NCI-H1105 treated with DMSO at 0.1 percent for 48 hours (cell line): ENCODE measurements around the gene RIN2.

Experiments
- DNase-seq: peaks from one replicate; lab custom pipeline; 2025; lab: John Stamatoyannopoulos, UW

Gene RIN2, protein sequence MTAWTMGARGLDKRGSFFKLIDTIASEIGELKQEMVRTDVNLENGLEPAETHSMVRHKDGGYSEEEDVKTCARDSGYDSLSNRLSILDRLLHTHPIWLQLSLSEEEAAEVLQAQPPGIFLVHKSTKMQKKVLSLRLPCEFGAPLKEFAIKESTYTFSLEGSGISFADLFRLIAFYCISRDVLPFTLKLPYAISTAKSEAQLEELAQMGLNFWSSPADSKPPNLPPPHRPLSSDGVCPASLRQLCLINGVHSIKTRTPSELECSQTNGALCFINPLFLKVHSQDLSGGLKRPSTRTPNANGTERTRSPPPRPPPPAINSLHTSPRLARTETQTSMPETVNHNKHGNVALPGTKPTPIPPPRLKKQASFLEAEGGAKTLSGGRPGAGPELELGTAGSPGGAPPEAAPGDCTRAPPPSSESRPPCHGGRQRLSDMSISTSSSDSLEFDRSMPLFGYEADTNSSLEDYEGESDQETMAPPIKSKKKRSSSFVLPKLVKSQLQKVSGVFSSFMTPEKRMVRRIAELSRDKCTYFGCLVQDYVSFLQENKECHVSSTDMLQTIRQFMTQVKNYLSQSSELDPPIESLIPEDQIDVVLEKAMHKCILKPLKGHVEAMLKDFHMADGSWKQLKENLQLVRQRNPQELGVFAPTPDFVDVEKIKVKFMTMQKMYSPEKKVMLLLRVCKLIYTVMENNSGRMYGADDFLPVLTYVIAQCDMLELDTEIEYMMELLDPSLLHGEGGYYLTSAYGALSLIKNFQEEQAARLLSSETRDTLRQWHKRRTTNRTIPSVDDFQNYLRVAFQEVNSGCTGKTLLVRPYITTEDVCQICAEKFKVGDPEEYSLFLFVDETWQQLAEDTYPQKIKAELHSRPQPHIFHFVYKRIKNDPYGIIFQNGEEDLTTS

GRCh38 chr20:19758133-19758500 is at the start of gene RIN2:
Gene RIN2 (plus strand): TSS chr20:19758258. CDS start chr20:19889602, 131,344 bp downstream.
- DNase-seq: no peak

DNA sequence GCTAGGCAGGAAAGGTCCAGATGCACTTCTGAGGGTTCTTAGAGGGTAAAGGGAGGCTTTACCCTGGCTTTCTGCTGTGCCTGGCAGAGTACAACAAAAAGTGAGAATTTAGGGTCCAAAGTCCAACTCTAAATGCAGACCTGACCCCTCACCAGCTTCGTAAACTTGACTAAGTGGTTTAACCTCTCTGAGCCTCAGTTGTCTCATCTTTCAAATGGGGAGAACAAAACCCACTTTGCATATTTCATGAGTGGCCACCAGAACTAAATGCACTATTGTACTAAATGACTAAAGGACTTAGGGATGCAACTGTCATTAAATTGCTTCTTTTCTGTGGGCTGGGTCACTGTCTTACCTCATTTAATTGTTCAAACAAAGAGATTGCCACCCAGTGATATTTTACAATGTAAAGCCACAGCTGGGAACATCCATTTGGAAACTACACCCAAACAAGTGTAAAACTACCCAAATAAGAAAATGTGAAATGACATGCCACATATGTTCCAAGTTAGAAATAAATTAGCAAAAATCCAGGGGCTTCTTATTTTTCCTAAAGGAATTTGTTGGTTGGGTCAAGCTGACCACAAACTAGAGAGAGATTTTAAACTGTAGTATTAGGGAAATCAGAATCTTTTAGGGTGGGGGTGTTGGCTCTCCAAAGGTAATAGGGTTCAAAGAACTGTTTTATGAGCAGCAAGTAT is 48.3 kb upstream of the RIN2 start:
- DNase-seq: no peak

GRCh38 chr20:19710336-19711120 is 47.5 kb upstream of the RIN2 start:
- no peak for DNase-seq

DNA sequence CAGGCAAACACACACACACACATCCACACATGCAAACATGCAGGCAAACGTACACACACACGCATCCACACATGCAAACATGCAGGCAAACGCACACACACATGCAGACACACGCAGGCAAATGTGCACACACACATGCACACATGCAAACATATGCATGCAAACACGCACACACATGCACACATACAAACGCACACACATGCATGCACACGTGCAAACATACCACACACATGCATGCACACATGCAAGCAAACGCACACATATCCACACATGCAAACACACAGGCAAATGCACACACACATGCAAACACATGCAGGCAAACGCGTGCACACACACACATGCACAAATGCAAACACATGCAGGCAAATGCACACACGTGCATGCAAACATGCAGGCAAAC is 46.9 kb upstream of the RIN2 start:
- no peak for DNase-seq

- DNase-seq: no peak
These were observed 45.3 kb upstream of the RIN2 start for GRCh38 chr20:19712721-19713260.

- DNase-seq: no peak
These were observed 44.1 kb upstream of the RIN2 start for GRCh38 chr20:19713822-19714578.

DNA sequence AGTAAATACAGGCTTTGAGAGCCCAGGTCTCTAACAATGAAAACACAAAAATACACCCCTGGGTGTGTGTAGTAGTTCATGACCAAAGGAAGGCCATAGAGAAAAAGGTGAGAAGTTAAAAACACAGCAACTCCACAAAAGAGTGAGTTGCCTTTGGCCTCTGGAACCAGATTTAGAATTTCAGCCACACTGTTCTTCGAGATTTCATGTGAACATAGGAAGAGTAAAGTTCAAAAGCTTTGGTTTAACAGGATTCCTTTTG is 43.5 kb upstream of the RIN2 start:
- no peak for DNase-seq

GRCh38 chr20:19715986-19716385 is 42.1 kb upstream of the RIN2 start:
- no peak for DNase-seq

- no peak for DNase-seq
These were observed 39.2 kb upstream of the RIN2 start for GRCh38 chr20:19718880-19719279.

GRCh38 chr20:19720991-19721390 is 37.1 kb upstream of the RIN2 start:
- DNase-seq: no peak

DNA sequence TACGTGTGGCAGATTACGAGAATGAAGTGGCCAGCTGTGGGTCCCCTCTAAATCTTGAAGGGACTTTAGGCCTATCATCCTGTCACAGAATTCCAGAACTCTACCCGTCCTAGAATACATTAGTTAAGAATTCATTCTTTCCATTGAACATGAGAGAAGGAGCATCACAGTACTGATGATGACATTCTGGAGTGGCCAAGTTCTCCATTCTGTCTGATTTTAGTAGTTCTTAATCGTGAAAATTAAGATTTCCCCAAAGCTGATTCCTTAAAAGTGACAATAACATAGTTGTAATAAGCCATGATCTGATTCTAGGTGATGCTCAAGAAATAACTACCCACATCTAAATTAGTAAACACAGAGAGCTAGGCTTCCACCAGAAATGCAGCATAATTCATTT is 35.0 kb upstream of the RIN2 start:
- DNase-seq: no peak

DNA sequence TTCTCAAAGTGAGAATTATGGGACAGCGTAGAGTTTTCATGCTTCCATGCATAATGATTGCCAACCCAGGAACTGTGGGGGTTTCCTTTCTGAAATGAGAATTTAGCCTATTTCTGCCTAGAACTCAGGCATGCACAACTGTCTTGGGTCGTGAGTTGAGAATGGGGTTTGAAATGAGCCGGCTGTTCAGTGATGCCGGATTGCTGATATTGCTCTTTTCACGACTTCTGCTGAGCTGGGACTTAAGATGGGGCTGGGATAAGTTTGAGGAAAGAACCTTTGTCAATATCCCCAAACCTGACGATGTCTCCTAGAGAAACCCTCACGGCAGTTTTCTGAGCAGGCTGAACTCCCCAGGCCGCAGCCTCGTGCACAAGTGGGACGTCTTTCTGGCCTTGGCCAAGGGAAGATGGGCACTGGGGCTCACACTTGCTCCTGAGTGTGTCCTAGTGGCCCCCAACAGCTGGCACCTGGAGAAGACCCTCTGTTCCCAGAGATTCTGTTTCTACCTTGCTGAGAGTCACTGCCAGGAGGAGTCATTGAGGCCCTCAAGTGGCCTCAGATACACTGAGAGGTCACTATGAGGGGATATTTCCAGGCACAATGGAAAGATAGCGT is 34.1 kb upstream of the RIN2 start:
- no peak for DNase-seq

DNA sequence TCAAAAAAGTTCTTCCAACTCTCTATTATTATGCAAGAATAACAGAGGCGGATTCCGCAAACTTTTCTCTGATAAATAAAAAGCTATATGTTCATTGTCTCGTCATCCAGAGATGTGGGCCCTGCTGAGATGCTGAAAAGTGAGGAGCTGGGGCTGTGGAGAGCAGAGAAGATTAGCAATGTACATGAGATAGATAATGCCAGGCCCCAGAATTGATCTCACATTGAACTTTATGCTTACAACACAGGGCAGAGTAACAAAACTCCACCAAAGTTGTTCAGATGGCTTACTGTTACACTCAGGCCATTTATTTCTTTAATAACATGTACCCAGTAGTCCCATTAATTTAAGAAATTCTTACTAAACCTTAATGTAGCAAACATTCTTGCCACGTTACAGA is 32.7 kb upstream of the RIN2 start:
- DNase-seq: no peak

- no peak for DNase-seq
These were observed 32.1 kb upstream of the RIN2 start for GRCh38 chr20:19725814-19726525.

DNA sequence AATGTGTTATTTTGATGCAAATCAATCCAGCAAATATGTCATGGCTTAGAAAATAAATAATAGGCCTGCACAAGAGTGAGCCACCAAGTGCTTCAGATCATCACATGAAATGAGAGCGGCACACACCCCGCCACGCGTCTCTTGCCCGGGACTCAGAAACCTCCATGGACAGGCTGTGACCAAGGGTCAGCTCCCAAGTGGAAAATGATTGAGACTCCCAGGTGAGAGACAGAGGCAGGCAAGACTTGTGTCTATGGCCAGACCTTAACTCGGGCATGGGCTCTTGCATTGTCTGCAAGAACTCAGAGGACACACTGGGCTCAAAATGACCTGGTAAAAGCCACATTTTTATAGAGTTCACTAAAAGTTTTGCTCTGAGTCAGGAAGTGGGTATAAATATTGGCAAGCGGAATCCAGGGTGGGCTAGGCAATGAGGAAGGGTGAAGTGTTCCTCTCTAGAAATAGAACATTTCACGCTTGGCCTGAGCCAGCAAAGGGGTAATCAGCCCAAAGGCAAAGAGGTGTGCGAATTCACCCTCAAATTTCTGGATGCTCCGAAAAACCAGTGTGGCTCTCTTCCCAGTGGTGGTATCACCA is 30.7 kb upstream of the RIN2 start:
- no peak for DNase-seq

DNA sequence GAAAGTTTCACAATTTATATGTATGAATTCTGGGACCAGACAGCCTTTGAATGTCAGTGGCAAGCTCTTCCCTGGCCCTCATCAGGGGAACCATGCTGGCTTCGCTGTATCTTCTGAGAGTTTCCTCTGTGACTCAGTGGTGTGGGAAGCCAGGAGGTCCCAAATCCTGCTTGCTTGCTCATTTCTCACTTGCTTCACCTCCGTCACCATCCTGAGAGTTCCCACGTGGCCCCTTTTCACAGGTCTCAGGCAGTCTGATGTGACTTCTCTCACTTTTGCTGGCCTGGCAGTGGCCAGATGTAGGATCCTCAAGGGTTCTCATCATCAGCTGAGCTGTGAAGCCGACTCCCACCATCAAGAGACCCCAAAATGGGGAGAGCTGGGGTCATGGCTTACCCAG is 28.4 kb upstream of the RIN2 start:
- no peak for DNase-seq

DNA sequence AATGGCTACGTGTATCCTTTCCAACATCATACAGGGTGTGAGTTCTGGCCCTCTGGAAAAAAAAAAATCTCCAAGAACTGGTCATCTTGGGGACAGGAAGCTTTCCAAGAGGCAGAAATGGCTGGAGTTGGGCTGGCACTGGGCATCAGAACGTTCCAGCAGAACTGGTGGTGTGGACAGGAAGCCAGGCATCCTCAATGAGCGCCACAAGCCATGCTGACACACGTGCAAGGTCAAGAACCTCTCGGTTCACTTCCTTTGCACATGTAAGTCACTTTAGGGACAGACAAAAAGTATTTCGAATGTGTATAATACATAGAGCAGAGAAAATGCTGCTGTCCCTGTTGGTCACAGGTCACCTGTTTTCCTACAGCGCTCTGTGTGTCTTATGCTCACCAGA is 27.4 kb upstream of the RIN2 start:
- DNase-seq: no peak

- DNase-seq: no peak
These were observed 23.2 kb upstream of the RIN2 start for GRCh38 chr20:19734811-19735210.

DNA sequence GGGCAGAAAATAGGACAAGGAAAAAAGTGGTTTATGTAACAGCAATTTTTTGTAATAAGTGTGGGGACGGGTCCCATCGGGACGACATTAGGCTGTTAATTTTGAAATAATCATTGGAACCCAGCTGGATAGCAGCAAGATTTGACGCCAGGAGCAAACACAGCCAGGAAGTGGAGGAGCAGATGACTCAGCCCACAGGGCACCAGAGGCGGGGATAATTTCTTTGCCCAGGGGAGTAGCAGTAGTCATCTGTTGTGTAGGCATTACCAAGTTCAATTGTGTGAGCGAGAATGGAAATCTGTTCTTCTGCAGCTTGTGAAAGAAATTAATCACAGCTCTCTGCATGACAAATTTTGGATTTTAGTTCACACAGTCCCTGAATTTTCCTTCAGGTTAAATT is 22.6 kb upstream of the RIN2 start:
- no peak for DNase-seq

GRCh38 chr20:19737025-19737424 is 21.0 kb upstream of the RIN2 start:
- DNase-seq: no peak
